ENCODE results near the gene EHMT1.

Gene EHMT1

DNA sequence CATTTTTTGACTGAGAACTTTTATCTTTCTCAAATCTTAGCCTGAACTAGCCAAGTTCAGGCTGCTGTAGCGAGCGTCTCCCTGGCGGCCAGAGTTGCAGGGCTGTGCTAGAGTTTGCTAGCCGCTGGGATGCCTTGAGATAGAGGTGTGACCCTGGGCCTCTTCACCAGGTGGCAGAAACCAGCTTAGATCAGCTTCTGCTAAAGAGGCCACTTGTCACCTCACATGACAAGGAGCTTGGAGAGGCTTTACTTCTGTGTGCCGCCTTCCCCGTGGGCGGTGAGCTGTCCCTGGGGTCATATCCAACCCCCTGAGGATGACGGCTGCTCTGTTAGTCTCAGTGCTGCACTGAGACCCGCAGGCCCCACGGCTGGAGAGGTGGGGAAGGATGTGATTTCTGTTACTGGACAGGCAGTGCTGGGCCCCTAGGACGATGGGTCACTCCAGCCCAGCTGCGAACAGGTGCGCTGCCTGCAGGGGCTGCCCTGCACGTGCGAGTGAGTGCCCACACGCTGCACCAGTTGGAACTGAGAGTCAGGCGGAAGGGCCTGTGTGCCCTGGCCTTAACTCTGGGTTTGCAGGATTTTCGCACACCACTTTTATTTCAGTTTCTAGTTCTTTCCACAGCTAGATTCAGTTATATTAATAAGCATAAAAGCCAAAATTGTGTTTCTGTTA is 63.8 kb downstream of the EHMT1 start:
- no peak for DNase-seq (ENCODE audit: low read depth, low spot score)
- Histone ChIP-seq H3K4me1 (ENCODE audit: insufficient read depth, insufficient read length) (peaks cover 17% of the 10 kb centered on the region), H3K9ac (ENCODE audit: insufficient read length, low read depth) (no peak overlapping the region), H3K9me3 (ENCODE audit: insufficient read depth, low read length) (no peaks in the 10 kb centered on the region), H3K4me3 (ENCODE audit: insufficient read length, low read depth) (no peak overlapping the region), H3K27me3 (ENCODE audit: insufficient read depth, insufficient read length) (no peaks in the 10 kb centered on the region), H3K36me3 (ENCODE audit: insufficient read depth, insufficient read length, low read length) (peaks cover 16% of the 10 kb centered on the region)
- TF ChIP-seq ZNF274 (IDR thresholded peaks at IDR 0.05; ENCODE audit: low read depth, low read length) (no peak), YY1 (IDR thresholded peaks at IDR 0.05; ENCODE audit: insufficient read depth, insufficient read length) (no peak), SUZ12 (IDR thresholded peaks at IDR 0.05; ENCODE audit: extremely low read depth, insufficient read depth, insufficient read length) (no peak)

DNA sequence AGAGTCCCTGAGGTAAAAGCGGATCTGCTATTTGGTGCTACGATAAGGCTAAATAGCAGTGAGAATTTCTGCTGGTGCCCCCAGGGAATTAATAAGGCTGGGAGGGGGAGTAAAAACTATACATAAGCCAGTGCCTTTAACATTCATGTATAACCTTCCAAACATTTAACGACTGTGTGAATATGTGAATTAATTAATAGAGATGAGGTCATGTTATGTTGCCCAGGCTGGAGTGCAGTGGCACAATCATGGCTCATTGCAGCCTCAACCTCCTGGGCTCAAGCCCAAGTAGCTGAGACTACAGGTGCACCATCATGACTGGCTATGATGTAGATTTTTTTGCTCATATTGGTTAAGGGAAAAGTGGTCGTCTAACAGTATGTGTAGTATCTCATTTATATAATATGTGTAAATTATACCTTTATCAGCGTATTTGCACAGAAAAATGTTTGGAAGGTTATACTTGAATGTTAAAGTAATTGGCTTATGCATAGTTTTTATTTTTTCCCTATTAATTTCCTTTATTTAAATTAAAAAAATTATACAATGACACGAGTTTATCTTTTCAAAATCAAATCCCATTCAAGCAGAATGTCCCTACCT is 64.6 kb downstream of the EHMT1 start:
- H3K9me3 ChIP-seq (ENCODE audit: insufficient read depth, low read length), result no peaks in the 10 kb centered on the region
- H3K4me3 ChIP-seq (ENCODE audit: insufficient read length, low read depth), result no peak overlapping the region
- DNase-seq (ENCODE audit: low read depth, low spot score), result no peak
- H3K27me3 ChIP-seq (ENCODE audit: insufficient read depth, insufficient read length), result no peaks in the 10 kb centered on the region
- peaks cover 17% of the 10 kb centered on the region for H3K4me1 ChIP-seq (ENCODE audit: insufficient read depth, insufficient read length)
- H3K36me3 ChIP-seq (ENCODE audit: insufficient read depth, insufficient read length, low read length), result peaks cover 14% of the 10 kb centered on the region
- H3K9ac ChIP-seq (ENCODE audit: insufficient read length, low read depth), result no peak overlapping the region
- TF ChIP-seq SUZ12 (IDR thresholded peaks at IDR 0.05; ENCODE audit: extremely low read depth, insufficient read depth, insufficient read length) (no peak), YY1 (IDR thresholded peaks at IDR 0.05; ENCODE audit: insufficient read depth, insufficient read length) (no peak), ZNF274 (IDR thresholded peaks at IDR 0.05; ENCODE audit: low read depth, low read length) (no peak)

DNA sequence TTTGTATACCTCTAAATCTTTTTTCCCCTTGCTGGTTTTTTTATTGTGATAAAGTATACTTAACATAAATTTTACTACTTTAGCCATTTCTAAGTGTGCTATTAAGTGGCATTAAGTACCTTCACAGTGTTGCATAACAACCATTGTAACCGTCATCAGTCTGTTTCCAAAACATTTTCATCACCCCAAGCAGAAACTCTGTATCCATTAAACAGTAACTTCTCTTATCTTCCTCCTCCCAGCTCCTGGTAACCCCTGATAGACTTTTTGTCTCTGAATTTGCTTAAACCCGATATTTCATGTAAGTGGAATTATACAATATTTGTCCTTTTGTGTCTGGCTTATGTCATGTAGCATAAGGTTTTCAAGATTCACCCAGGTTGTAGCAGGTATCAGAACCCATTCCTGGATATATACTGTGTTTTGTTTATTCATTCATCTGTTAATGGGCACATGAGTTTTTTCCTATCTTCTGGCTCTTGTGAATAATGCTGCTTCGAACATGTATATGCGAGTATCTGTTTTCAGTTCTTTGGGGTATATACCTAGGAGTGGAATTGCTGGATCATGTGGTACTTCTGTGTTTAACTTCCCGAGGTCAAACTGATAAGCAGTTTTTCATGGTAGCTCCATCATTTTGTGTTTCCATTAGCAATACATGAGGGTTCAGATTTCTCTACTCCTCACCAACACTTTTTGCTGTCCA is 66.4 kb downstream of the EHMT1 start:
- no peak overlapping the region for H3K4me3 ChIP-seq (ENCODE audit: insufficient read length, low read depth)
- DNase-seq (ENCODE audit: low read depth, low spot score), result no peak
- H3K4me1 ChIP-seq (ENCODE audit: insufficient read depth, insufficient read length), result peaks cover 20% of the 10 kb centered on the region
- H3K9me3 ChIP-seq (ENCODE audit: insufficient read depth, low read length), result no peaks in the 10 kb centered on the region
- no peaks in the 10 kb centered on the region for H3K27me3 ChIP-seq (ENCODE audit: insufficient read depth, insufficient read length)
- no peak overlapping the region for H3K9ac ChIP-seq (ENCODE audit: insufficient read length, low read depth)
- peaks cover 11% of the 10 kb centered on the region for H3K36me3 ChIP-seq (ENCODE audit: insufficient read depth, insufficient read length, low read length)
- TF ChIP-seq YY1 (IDR thresholded peaks at IDR 0.05; ENCODE audit: insufficient read depth, insufficient read length) (no peak), ZNF274 (IDR thresholded peaks at IDR 0.05; ENCODE audit: low read depth, low read length) (no peak), SUZ12 (IDR thresholded peaks at IDR 0.05; ENCODE audit: extremely low read depth, insufficient read depth, insufficient read length) (no peak)

DNA sequence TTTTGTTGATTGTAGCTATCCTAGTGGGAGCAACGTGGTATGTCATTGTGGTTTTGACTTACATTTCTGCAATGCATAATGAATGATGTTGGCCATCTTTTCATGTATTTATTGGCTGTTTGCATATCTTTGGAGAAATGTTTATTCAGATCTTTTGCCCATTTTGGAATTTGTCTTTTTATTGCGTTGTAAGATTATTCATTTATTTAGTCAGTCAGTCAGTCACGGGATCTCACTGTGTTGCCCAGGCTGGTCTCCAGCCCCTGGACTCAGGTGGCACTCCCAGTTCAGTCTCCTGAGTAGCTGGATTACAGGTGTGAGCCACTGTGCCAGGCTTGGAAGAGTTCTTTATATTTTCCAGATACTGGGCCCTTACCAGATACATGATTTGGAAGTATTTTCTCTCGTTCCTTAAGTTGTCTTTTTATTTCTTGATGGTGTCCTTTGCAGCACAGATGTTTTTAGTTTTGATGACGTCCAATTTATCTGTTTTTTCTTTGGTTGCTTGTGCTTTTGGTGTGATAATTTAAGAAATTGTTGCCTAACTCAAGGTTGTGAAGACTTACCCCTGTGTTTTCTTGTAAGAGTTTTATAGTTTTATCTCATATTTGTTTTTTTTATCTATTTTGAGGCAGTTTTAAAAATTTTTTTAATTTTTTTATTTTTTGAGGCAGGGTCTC is 67.1 kb downstream of the EHMT1 start:
- Histone ChIP-seq H3K9me3 (ENCODE audit: insufficient read depth, low read length) (no peaks in the 10 kb centered on the region), H3K27me3 (ENCODE audit: insufficient read depth, insufficient read length) (no peaks in the 10 kb centered on the region), H3K4me1 (ENCODE audit: insufficient read depth, insufficient read length) (peaks cover 13% of the 10 kb centered on the region), H3K9ac (ENCODE audit: insufficient read length, low read depth) (no peak overlapping the region), H3K4me3 (ENCODE audit: insufficient read length, low read depth) (no peak overlapping the region), H3K36me3 (ENCODE audit: insufficient read depth, insufficient read length, low read length) (peaks cover 8% of the 10 kb centered on the region)
- TF ChIP-seq SUZ12 (IDR thresholded peaks at IDR 0.05; ENCODE audit: extremely low read depth, insufficient read depth, insufficient read length) (no peak), YY1 (IDR thresholded peaks at IDR 0.05; ENCODE audit: insufficient read depth, insufficient read length) (no peak), ZNF274 (IDR thresholded peaks at IDR 0.05; ENCODE audit: low read depth, low read length) (no peak)
- no peak for DNase-seq (ENCODE audit: low read depth, low spot score)

DNA sequence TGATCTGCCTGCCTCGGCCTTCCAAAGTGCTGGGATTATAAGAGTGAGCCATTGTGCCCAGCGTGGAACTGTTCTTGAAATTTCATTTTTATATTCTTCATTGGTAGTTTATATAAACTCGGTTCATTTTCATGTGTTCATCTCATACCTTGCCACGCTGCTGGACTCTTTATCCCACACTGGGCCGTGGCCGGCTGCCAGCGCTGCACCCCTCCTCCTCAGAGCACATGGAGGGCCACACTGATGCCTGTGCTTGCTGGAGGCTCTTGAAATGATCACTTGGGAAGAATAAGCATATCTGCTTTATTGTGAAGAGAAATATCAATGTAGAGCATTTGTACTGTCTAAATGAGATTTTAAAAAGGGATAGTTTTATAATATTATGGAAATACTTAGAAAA is 69.5 kb downstream of the EHMT1 start:
- H3K4me1 ChIP-seq (ENCODE audit: insufficient read depth, insufficient read length), result peaks cover 7% of the 10 kb centered on the region
- TF ChIP-seq SUZ12 (IDR thresholded peaks at IDR 0.05; ENCODE audit: extremely low read depth, insufficient read depth, insufficient read length) (no peak), YY1 (IDR thresholded peaks at IDR 0.05; ENCODE audit: insufficient read depth, insufficient read length) (no peak), ZNF274 (IDR thresholded peaks at IDR 0.05; ENCODE audit: low read depth, low read length) (no peak)

DNA sequence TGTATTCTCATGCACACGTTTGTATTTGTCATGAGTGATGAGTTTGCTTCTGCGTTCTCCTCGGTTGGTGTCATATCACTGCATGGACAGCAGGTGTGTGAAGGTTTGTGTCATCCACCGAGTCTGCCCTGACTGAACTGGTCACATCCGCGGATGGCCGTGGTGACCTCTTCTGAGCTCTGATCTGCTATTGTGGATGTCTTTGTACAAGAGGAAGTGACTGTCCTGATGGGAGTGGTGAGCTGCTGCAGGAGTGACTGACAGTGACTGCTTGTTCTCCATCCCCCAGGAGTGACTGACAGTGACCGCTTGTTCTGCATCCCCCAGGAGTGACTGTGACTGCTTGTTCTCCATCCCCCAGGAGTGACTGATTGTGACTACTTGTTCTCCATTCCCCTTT is 69.9 kb downstream of the EHMT1 start:
- no peak for DNase-seq (ENCODE audit: low read depth, low spot score)
- Histone ChIP-seq H3K36me3 (ENCODE audit: insufficient read depth, insufficient read length, low read length) (peaks cover 4% of the 10 kb centered on the region), H3K4me3 (ENCODE audit: insufficient read length, low read depth) (no peak overlapping the region), H3K9me3 (ENCODE audit: insufficient read depth, low read length) (no peaks in the 10 kb centered on the region), H3K27me3 (ENCODE audit: insufficient read depth, insufficient read length) (no peaks in the 10 kb centered on the region), H3K9ac (ENCODE audit: insufficient read length, low read depth) (no peak overlapping the region), H3K4me1 (ENCODE audit: insufficient read depth, insufficient read length) (peaks cover 7% of the 10 kb centered on the region)
- TF ChIP-seq ZNF274 (IDR thresholded peaks at IDR 0.05; ENCODE audit: low read depth, low read length) (no peak), SUZ12 (IDR thresholded peaks at IDR 0.05; ENCODE audit: extremely low read depth, insufficient read depth, insufficient read length) (no peak), YY1 (IDR thresholded peaks at IDR 0.05; ENCODE audit: insufficient read depth, insufficient read length) (no peak)

More for the DNA sequence above, 69.5 kb downstream of the EHMT1 start:
- H3K9ac ChIP-seq (ENCODE audit: insufficient read length, low read depth), result no peak overlapping the region
- DNase-seq (ENCODE audit: low read depth, low spot score), result no peak
- H3K27me3 ChIP-seq (ENCODE audit: insufficient read depth, insufficient read length), result no peaks in the 10 kb centered on the region
- no peaks in the 10 kb centered on the region for H3K9me3 ChIP-seq (ENCODE audit: insufficient read depth, low read length)
- H3K4me3 ChIP-seq (ENCODE audit: insufficient read length, low read depth), result no peak overlapping the region
- H3K36me3 ChIP-seq (ENCODE audit: insufficient read depth, insufficient read length, low read length), result peaks cover 4% of the 10 kb centered on the region

Data from NT2/D1 (cell line).